GM15510 (cell line): ENCODE data around the gene ESAM.

Source experiments
- POLR2A ChIP-seq: IDR thresholded peaks from 3 replicates; pipeline ENCODE4 v1.6.1; 2011; ENCODE audit warnings: borderline replicate concordance; ENCODE audit not compliant: insufficient read length; ENCODE audit errors: extremely low read depth

ESAM gene

GRCh38 chr11:124748481-124749343 lies 13.4 kb downstream of the ESAM start:
- no peak for TF ChIP-seq POLR2A

- no peak for TF ChIP-seq POLR2A
Measured at GRCh38 chr11:124748100-124748418, 14.0 kb downstream of the ESAM start.

GRCh38 chr11:124747406-124748099 lies 14.5 kb downstream of the ESAM start:
- no peak for TF ChIP-seq POLR2A

GRCh38 chr11:124746621-124747243 lies 15.4 kb downstream of the ESAM start:
- TF ChIP-seq POLR2A: peak; percentile 45

- peak; percentile 24 for TF ChIP-seq POLR2A
Measured at GRCh38 chr11:124745835-124746620, 16.1 kb downstream of the ESAM start.

GRCh38 chr11:124745270-124745834 lies 16.7 kb downstream of the ESAM start:
- TF ChIP-seq POLR2A: no peak

- TF ChIP-seq POLR2A: no peak
Measured at GRCh38 chr11:124743050-124743449, 19.0 kb downstream of the ESAM start.

- TF ChIP-seq POLR2A: no peak
Measured at GRCh38 chr11:124742555-124742954, 19.5 kb downstream of the ESAM start.

GRCh38 chr11:124740277-124740882 lies 21.7 kb downstream of the ESAM start:
- no peak for TF ChIP-seq POLR2A

- no peak for TF ChIP-seq POLR2A
Measured at GRCh38 chr11:124739479-124740276, 22.4 kb downstream of the ESAM start, which contains the start of gene NRGN. NRGN (plus strand) TSS chr11:124739942; CDS start chr11:124740085, 143 bp downstream.

- TF ChIP-seq POLR2A: no peak
Measured at GRCh38 chr11:124738713-124739478, 23.2 kb downstream of the ESAM start.

GRCh38 chr11:124737638-124738305 lies 24.3 kb downstream of the ESAM start:
- no peak for TF ChIP-seq POLR2A
